Measurements from ENCODE around the gene NDUFS4.
"Not testable (repeated sequence)": the region's sequence is repeated elsewhere in the genome, so short reads cannot be mapped to it uniquely, and the experiment has no call there.

Gene NDUFS4

GRCh38 chr5:53575101-53575500, 14.7 kb downstream of the NDUFS4 start:
- DNase-seq (ENCODE audit: low read depth in 2 of 2) = no peak

GRCh38 chr5:53575831-53576230, 15.4 kb downstream of the NDUFS4 start:
- DNase-seq (ENCODE audit: low read depth in 2 of 2) = no peak

GRCh38 chr5:53576674-53577073, 16.2 kb downstream of the NDUFS4 start:
- DNase-seq (ENCODE audit: low read depth in 2 of 2) = no peak

DNA sequence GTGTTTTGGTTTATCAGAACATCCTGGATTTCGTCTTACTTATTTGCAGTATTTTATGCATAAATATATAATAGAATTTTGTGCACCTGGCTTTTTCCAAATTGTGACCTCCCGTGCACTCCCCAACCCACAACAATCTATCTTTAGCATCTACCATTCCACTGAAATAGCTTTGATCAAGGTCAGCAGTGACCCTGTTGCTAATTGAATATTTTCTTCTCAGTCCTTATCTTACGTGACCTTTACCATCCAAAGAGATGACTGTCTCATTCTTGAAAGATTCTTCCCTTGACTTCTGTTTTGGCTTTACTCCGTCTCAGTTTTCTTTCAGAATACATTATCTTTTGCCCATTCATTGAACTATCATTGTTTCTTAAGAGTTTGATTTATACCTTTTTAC, 18.4 kb downstream of the NDUFS4 start:
- no peak for DNase-seq (ENCODE audit: low read depth in 2 of 2)

DNA sequence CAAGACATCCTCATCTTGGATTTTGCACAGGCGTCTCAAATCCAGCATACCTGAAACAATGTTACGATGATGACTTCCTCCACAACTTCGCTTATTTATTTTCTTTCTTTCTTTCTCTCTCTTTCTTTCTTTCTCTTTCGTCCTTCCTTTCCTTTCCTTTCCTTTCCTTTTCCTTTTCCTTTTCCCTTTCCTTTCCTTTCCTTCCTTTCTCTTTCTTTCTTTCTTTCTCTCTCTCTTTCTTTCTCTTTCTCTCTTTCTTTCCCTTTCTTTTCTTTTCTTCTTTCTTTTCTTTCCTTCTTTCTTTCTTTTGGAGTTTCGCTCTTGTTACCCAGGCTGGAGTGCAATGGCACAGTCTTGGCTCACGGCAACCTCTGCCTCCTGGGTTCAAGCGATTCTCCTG, 20.1 kb downstream of the NDUFS4 start:
- no peak for DNase-seq (ENCODE audit: low read depth in 2 of 2)

GRCh38 chr5:53582225-53582624, 21.8 kb downstream of the NDUFS4 start:
- DNase-seq (ENCODE audit: low read depth in 2 of 2) = no peak

DNA sequence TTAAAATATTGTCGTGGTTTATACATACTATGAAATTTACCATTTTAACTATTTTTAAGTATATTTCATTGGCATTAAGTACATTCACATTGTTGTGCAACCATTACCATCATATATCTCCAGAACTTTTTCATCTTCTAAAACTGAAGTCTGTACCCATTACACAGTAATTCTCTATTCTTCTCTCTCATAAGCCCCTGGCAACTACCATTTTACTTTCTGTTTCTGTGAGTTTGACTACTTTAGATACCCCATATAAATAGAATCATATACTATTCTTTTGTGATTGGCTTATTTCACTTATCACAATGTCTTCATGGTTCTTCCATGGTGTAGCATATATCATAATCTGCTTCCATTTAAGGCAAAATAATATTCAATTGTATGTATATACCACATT, 30.3 kb downstream of the NDUFS4 start:
- no peak for DNase-seq (ENCODE audit: low read depth in 2 of 2)

DNA sequence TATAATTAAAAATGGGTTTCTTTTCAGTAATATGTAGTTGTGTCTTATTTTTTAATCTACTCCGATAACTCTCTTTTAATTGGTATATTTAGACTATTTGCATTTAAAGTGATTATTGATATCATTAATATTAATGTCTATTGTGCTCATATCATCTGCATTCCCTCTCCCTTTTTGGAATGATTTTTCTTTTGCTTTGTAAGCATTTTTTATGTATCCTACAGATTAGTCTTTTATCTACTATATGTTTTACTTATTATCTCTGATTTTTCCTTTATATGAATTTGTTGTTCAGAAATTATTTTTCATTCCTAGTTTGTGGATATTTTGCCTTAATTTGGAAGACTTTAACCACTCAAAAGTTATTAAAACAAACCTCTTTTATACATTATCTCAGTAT, 34.0 kb downstream of the NDUFS4 start:
- no peak for DNase-seq (ENCODE audit: low read depth in 2 of 2)

DNA sequence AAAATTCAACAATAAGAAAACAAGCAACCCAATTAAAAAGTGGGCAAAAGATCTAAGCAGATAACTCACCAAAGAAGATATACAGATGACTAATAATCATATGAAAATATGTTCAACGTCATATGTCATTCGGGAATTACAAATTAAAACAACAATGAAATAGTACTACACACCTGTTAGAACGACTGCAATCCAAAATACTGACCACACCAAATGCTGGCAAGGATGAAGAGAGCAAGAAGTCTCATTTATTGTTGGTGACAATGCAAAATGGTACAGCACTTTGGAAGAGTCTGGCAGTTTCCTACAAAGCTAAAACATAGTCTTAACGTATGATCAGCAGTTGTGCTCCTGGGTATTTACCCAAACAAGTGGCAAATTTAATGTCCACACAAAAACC, 37.5 kb downstream of the NDUFS4 start:
- DNase-seq (ENCODE audit: low read depth in 2 of 2) = no peak

DNA sequence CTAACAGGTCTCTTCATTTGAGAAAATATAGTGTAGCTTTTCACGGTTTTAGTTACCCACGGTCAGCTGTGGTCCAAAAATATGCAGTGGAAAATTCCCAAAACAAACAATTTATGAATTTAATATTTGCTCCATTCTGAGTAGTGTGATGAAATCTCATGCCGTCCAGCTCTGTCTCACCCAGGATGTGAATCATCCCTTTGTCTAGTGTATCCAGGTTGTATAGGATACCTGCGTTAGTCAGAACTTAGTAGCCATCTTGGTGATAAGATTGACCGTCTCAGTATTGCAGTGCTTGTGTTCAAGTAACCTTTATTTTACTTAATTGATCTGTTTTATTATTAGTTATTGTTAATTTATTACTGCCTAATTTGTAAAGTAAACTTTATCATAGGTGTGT, 41.1 kb downstream of the NDUFS4 start:
- DNase-seq (ENCODE audit: low read depth in 2 of 2) = no peak

- DNase-seq (ENCODE audit: low read depth in 2 of 2) = no peak
Observed at GRCh38 chr5:53603009-53603687, 42.7 kb downstream of the NDUFS4 start.

GRCh38 chr5:53604309-53604708, 43.9 kb downstream of the NDUFS4 start:
- no peak for DNase-seq (ENCODE audit: low read depth in 2 of 2)

- DNase-seq (ENCODE audit: low read depth in 2 of 2) = no peak
Observed at GRCh38 chr5:53607886-53608285, 47.4 kb downstream of the NDUFS4 start.

DNA sequence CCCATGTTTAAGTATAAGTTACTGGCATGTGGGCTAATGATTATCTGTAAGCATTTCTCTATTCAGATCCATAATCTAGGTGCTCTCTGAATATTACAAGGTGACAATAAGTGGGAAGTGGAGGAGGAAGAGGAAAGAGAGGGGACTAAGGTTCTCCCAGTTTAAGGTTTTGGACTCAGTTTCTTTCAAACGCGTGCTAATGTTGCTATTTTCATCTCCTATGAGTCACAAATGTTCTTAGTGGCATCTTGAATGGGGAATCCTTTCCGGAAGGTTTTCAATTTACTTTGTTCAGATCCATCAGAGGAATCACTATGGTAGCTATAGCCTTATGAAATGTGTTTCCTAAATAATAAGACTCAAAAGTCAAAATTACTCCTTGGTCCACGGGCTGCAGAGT, 48.5 kb downstream of the NDUFS4 start:
- not testable (repeated sequence) for DNase-seq (ENCODE audit: low read depth in 2 of 2)

GRCh38 chr5:53613061-53613460, 52.6 kb downstream of the NDUFS4 start:
- DNase-seq (ENCODE audit: low read depth in 2 of 2) = no peak

- no peak for DNase-seq (ENCODE audit: low read depth in 2 of 2)
Observed at GRCh38 chr5:53613536-53613935, 53.1 kb downstream of the NDUFS4 start.

- DNase-seq (ENCODE audit: low read depth in 2 of 2) = no peak
Observed at GRCh38 chr5:53614376-53614885, 54.0 kb downstream of the NDUFS4 start.

- DNase-seq (ENCODE audit: low read depth in 2 of 2) = no peak
Observed at GRCh38 chr5:53616939-53617549, 56.6 kb downstream of the NDUFS4 start.

- DNase-seq (ENCODE audit: low read depth in 2 of 2) = no peak
Observed at GRCh38 chr5:53631251-53631650, 70.8 kb downstream of the NDUFS4 start.

- no peak for DNase-seq (ENCODE audit: low read depth in 2 of 2)
Observed at GRCh38 chr5:53642061-53642460, 81.6 kb downstream of the NDUFS4 start.

GRCh38 chr5:53643445-53643844, 83.0 kb downstream of the NDUFS4 start:
- DNase-seq (ENCODE audit: low read depth in 2 of 2) = no peak

- DNase-seq (ENCODE audit: low read depth in 2 of 2) = no peak
Observed at GRCh38 chr5:53645078-53645477, 84.6 kb downstream of the NDUFS4 start.

- DNase-seq (ENCODE audit: low read depth in 2 of 2) = no peak
Observed at GRCh38 chr5:53649352-53649751, 88.9 kb downstream of the NDUFS4 start.

GRCh38 chr5:53660573-53660972, 100.1 kb downstream of the NDUFS4 start:
- not testable (repeated sequence) for DNase-seq (ENCODE audit: low read depth in 2 of 2)
